GM23338 (cell line): ENCODE data around the gene HBM. TPM values are rescaled to one million over a fixed set of nuclear protein-coding genes. Genes with fewer than 3 reads are reported as not detected.

Experiments
- ATAC-seq: fragments of 200-7000 bp; cut with Tn5 transposase; 3 replicates; pipeline ENCODE4 v1.9.1; 2020
- DNase-seq: peaks from one replicate; pipeline ENCODE4 v3.0.0-alpha.2; 2015; ENCODE audit warnings: low spot score
- H2AFZ ChIP-seq: fragments of 200-600 bp; sonication (generic); 2 replicates; pipeline ENCODE4 v1.8.0; 2016; ENCODE audit warnings: antibody characterized with exemption, mild to moderate bottlenecking, moderate library complexity
- H3F3A ChIP-seq: fragments of 200-600 bp; sonication (generic); replicated peaks from 2 replicates; pipeline ENCODE4 v1.8.0; 2017; ENCODE audit warnings: antibody characterized with exemption, mixed run types, low read depth
- H3K27ac ChIP-seq: fragments of 200-600 bp; sonication (generic); 2 replicates; pipeline ENCODE4 v1.6.1; 2016; ENCODE audit warnings: low read depth
- H3K27me3 ChIP-seq: fragments of 200-600 bp; sonication (generic); 2 replicates; pipeline ENCODE4 v1.8.0; 2016; ENCODE audit warnings: mild to moderate bottlenecking, mixed run types, moderate library complexity; ENCODE audit not compliant: insufficient read depth
- H3K36me3 ChIP-seq: fragments of 200-600 bp; sonication (generic); 2 replicates; pipeline ENCODE4 v1.8.0; 2016; ENCODE audit warnings: mild to moderate bottlenecking; ENCODE audit not compliant: insufficient read depth
- H3K4me1 ChIP-seq: fragments of 200-600 bp; sonication (generic); 2 replicates; pipeline ENCODE4 v1.8.0; 2016; ENCODE audit warnings: mild to moderate bottlenecking, moderate library complexity; ENCODE audit not compliant: insufficient read depth
- H3K4me2 ChIP-seq: fragments of 200-600 bp; sonication (generic); 2 replicates; pipeline ENCODE4 v1.7.1; 2017; ENCODE audit warnings: mixed run types
- H3K4me3 ChIP-seq: fragments of 200-600 bp; sonication (generic); 2 replicates; pipeline ENCODE4 v1.6.1; 2016; ENCODE audit warnings: mixed run types
- H3K79me2 ChIP-seq: fragments of 200-600 bp; sonication (generic); replicated peaks from 2 replicates; pipeline ENCODE4 v1.8.0; 2017; ENCODE audit warnings: mild to moderate bottlenecking; ENCODE audit not compliant: insufficient read depth
- H3K9me2 ChIP-seq: fragments of 200-600 bp; sonication (generic); 2 replicates; pipeline ENCODE4 v1.8.0; 2017; ENCODE audit not compliant: insufficient read depth
- H4K20me1 ChIP-seq: fragments of 200-600 bp; sonication (generic); replicated peaks from 2 replicates; pipeline ENCODE4 v1.8.0; 2017; ENCODE audit warnings: mild to moderate bottlenecking; ENCODE audit not compliant: insufficient read depth
- H3K27ac Mint-ChIP-seq: 2 replicates; pipeline ENCODE4 v1.8.0; 2020; ENCODE audit warnings: inconsistent platforms, mild to moderate bottlenecking, moderate library complexity, mixed read lengths
- H3K27me3 Mint-ChIP-seq: 3 replicates; pipeline ENCODE4 v1.8.0; 2022; ENCODE audit warnings: low read depth, mild to moderate bottlenecking, moderate library complexity, mixed read lengths, inconsistent platforms; ENCODE audit not compliant: insufficient read depth, poor library complexity
- H3K36me3 Mint-ChIP-seq: 3 replicates; pipeline ENCODE4 v1.8.0; 2021; ENCODE audit warnings: low read depth, mild to moderate bottlenecking, inconsistent platforms, moderate library complexity, mixed read lengths
- H3K4me1 Mint-ChIP-seq: 3 replicates; pipeline ENCODE4 v1.8.0; 2020; ENCODE audit warnings: mild to moderate bottlenecking, inconsistent platforms, mixed read lengths
- H3K4me3 Mint-ChIP-seq: 3 replicates; pipeline ENCODE4 v1.8.0; 2021; ENCODE audit warnings: moderate library complexity, mild to moderate bottlenecking, inconsistent platforms, mixed read lengths
- H3K9me3 Mint-ChIP-seq: 3 replicates; pipeline ENCODE4 v1.8.0; 2020; ENCODE audit warnings: moderate library complexity, mild to moderate bottlenecking, inconsistent platforms, mixed read lengths
- CREB1 ChIP-seq: fragments of 250-450 bp; sonication (Bioruptor Pico); IDR thresholded peaks from 2 replicates; pipeline ENCODE4 v1.5.0; 2020; ENCODE audit warnings: low read depth, mild to moderate bottlenecking, moderate library complexity
- CTCF ChIP-seq, 2 experiments: fragments of 200-600 bp in 1 of 2; sonication (generic) in 1 of 2; conservative IDR thresholded peaks; 2 replicates each; pipeline versions ENCODE4 v1.5.1 to v1.6.1; 2016 to 2017; ENCODE audit warnings: antibody characterized with exemption in 2 of 2, low read depth in 2 of 2, mild to moderate bottlenecking in 2 of 2, moderate library complexity in 1 of 2
- EZH2 ChIP-seq: fragments of 200-600 bp; sonication (generic); IDR thresholded peaks from one replicate; pipeline ENCODE4 v1.8.0; 2017; ENCODE audit warnings: antibody characterized with exemption, mild to moderate bottlenecking, low read depth; ENCODE audit not compliant: unreplicated experiment
- JUNB ChIP-seq: IDR thresholded peaks from one replicate; pipeline ENCODE4 v1.6.1; 2016; ENCODE audit warnings: antibody characterized with exemption; ENCODE audit not compliant: unreplicated experiment
- NANOG ChIP-seq: IDR thresholded peaks from 2 replicates; pipeline ENCODE4 v1.6.1; 2016; ENCODE audit warnings: antibody characterized with exemption, borderline replicate concordance
- POLR2AphosphoS5 ChIP-seq: IDR thresholded peaks from 2 replicates; pipeline ENCODE4 v1.6.1; 2016; ENCODE audit warnings: antibody characterized with exemption, low read depth
- REST ChIP-seq: IDR thresholded peaks from one replicate; pipeline ENCODE4 v1.6.1; 2018; ENCODE audit warnings: antibody characterized with exemption; ENCODE audit not compliant: unreplicated experiment
- STAT1 ChIP-seq: IDR thresholded peaks from one replicate; pipeline ENCODE4 v1.6.1; 2016; ENCODE audit warnings: antibody characterized with exemption; ENCODE audit not compliant: unreplicated experiment
- ZNF462 ChIP-seq: fragments of 250-450 bp; sonication (Bioruptor Pico); IDR thresholded peaks from 2 replicates; pipeline ENCODE4 v1.5.0; 2020; ENCODE audit warnings: mild to moderate bottlenecking, moderate library complexity
- polyA plus RNA-seq: library from polyadenylated mRNA; unstranded; fragments of >200 nt; fragmentation: Nextera tagmentation; extraction: Ambion mirVana; gene quantifications from 2 replicates; pipeline ENCODE4 v1.2.1, GENCODE V29; 2016
- total RNA-seq: library from RNA; depleted of rRNA; stranded (reverse); fragments of >200 nt; shearing (Covaris generic); gene quantifications from 2 replicates; pipeline ENCODE4 v1.2.3, GENCODE V29; 2014

The HBM gene
- total and polyA plus RNA-seq, 2 experiments from 2014 or later: not detected

GRCh38 chr16:149024-149660 lies 16.6 kb upstream of the HBM start (continued):
- no peak for TF ChIP-seq REST
- TF ChIP-seq STAT1: no peak
- TF ChIP-seq CREB1 (CRISPR knock-in tag): no peak
- no peak for TF ChIP-seq EZH2
- no peak for TF ChIP-seq POLR2AphosphoS5

- H3K4me3 Mint-ChIP-seq: peak within 1 kb of the TSS; percentile 44; the same call in 1 of the 3 replicates
- no peak within 1 kb of the TSS for H3K27ac ChIP-seq
- H2AFZ ChIP-seq: no peak within 1 kb of the TSS
- peaks cover 34% of the 10 kb centered on the region for H3K27me3 Mint-ChIP-seq
- no peaks in the 10 kb centered on the region for H3K36me3 ChIP-seq
- H3K27ac Mint-ChIP-seq: no peak within 1 kb of the TSS
- H3K9me3 Mint-ChIP-seq: peaks cover 4% of the 10 kb centered on the region; the same call in 2 of the 3 replicates
- H3K4me3 ChIP-seq: no peak within 1 kb of the TSS
- DNase-seq (no peak), ATAC-seq (no peak)
- H3K79me2 ChIP-seq: no peaks in the 10 kb centered on the region
- H3K4me2 ChIP-seq: no peak within 1 kb of the TSS
- H3K9me2 ChIP-seq: no peaks in the 10 kb centered on the region
- peaks cover 5% of the 10 kb centered on the region; the same call in 2 of the 3 replicates for H3K4me1 Mint-ChIP-seq
- H3K36me3 Mint-ChIP-seq: no peaks in the 10 kb centered on the region
- H4K20me1 ChIP-seq: 0 out of 2 replicates have a peak, but pooled peaks cover 3% of the 10 kb centered on the region
- H3F3A ChIP-seq: 0 out of 2 replicates have a peak, but pooled peaks cover 6% of the 10 kb centered on the region
- peaks cover 5% of the 10 kb centered on the region; the same call in 1 of the 2 replicates for H3K4me1 ChIP-seq
- peaks cover 64% of the 10 kb centered on the region for H3K27me3 ChIP-seq
- no peak for TF ChIP-seq JUNB
- TF ChIP-seq ZNF462 (CRISPR knock-in tag): no peak
- no peak for TF ChIP-seq NANOG
- TF ChIP-seq EZH2: no peak
- no peak for TF ChIP-seq CTCF (conservative IDR thresholded peaks at IDR 0.05; ENCODE audit: low read depth in 2 of 2)
- TF ChIP-seq POLR2AphosphoS5: no peak
- TF ChIP-seq CREB1 (CRISPR knock-in tag): no peak
- no peak for TF ChIP-seq STAT1
Measured at GRCh38 chr16:152141-153128, 13.3 kb upstream of the HBM start, which contains the start of gene HBZ. TSS of gene HBZ (plus strand) at chr16:152644. CDS start at chr16:152910, 266 bp downstream.
